ENCODE data around the gene LYPLA2.
"Not testable (repeated sequence)": the region's sequence is repeated elsewhere in the genome, so short reads cannot be mapped to it uniquely, and the experiment has no call there.

The LYPLA2 gene

DNA sequence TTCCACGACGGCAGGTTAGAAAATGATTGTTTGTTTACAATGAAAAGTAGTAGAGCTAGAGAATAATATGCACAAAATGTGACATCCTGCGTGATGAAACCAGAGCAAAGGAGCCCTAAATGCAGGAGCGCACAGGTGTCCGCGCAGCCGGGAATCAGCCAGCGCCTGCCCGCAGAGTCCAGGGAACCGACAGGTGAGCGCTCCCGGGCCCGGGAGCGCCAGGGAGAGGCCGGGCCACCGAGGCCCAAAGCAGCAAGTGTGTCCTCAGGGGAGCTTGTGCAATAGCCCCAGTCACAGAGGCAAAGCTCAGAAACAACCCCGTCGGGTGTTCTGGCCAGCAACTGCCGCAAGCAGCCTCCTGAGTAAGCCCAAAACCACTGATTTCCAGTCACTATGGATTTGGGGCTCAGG lies 10.4 kb downstream of the LYPLA2 start:
- no peak for DNase-seq

- no peak for DNase-seq
Measured at GRCh38 chr1:23801876-23802275, 10.9 kb downstream of the LYPLA2 start.

GRCh38 chr1:23802809-23803342 lies 11.9 kb downstream of the LYPLA2 start:
- DNase-seq: not testable (repeated sequence)

- no peak for DNase-seq
Measured at GRCh38 chr1:23803674-23804073, 12.7 kb downstream of the LYPLA2 start.

DNA sequence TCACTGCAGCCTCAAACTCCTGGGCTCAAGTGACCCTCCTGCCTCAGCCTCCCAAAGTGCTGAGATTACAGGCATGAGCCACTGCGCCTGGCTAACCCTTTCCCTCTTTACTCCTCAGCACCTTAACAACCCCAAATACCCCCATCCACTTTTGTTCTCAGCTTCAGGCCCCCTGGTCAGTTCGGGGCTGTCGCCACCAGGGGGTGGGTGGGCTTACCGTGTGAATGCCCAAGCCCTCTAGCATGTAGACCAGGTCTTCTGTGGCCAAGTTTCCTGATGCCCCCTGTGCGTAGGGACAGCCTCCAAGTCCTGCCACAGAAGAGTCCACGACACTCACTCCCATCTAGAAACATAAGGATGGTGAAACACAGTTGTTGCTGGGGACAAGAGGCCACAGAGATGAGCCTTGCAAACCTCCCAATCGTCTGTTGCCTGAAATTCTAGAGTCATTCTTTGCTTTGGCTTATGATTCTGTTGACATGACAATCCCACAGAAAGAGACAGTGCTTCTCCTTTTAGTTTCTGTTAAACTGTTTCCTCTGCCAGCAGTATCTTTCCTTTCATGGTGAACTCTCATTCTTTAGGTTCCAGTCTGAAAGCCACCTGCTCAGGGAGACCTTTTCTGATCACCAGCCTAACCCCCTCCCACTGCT lies 13.4 kb downstream of the LYPLA2 start:
- no peak for DNase-seq

DNA sequence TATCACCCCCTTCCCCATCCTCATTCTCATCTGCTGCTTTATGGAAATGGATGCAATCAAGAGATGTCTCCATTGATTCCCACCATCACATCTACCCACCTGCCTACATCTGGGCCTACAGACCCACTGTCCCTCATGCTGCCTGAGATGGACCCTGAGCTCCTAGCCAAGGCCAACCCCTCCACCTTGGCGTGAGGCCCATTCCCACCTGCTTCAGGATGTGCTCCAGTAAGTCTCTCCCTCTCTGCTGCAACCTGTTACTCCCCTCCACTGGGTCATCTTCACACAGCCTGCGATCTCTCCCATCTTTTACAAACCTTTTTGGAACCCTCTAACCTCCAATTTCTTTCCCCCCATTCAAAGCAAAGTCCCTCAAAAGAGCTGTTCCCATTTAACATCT lies 14.1 kb downstream of the LYPLA2 start:
- DNase-seq: no peak

GRCh38 chr1:23806280-23806679 lies 15.3 kb downstream of the LYPLA2 start:
- DNase-seq: no peak

DNA sequence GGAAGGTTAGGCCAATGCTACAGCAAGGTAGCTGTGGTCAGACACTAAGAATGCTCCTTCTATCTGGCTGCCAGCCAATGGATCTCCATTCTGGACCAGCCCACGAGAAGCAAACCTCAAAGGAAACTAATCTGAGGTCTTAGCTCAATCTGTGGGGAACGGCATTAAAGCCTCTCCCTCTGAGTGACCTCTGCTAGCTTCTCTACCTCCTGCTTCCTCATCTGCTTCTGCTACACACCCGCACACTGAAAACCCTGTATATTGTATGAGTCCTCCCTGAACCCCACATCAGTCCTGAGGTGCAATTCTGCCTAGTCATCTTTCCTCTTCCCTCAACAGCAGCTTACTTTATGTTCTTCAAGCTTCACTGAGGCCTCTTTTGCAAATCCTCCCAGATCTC lies 16.5 kb downstream of the LYPLA2 start:
- no peak for DNase-seq

- peak; percentile 86 for DNase-seq
Measured at GRCh38 chr1:23809751-23810171, 18.8 kb downstream of the LYPLA2 start.

- peak; percentile 64 for DNase-seq
Measured at GRCh38 chr1:23810818-23811540, 20.0 kb downstream of the LYPLA2 start.

DNA sequence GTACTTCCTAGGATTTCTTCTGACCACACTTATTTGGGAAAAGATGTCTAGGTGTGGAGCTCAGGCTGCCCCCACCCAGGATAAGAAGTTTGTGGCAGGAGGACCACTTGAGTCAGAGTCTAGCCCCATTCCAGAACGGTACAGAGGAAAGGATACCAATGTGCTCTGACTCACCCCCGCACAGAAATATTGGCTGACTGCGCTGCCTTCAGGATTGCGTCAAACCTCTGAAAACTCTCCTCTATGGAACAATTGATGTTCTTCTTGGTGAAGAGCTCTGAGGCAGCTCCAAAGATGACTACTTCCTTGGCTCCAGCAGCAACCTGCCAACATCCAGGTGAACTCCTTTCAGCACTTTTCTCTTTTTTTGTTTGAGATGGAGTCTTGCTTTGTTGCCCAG lies 23.1 kb downstream of the LYPLA2 start:
- no peak for DNase-seq

- DNase-seq: no peak
Measured at GRCh38 chr1:23816361-23816760, 25.4 kb downstream of the LYPLA2 start.

GRCh38 chr1:23816906-23817305 lies 26.0 kb downstream of the LYPLA2 start:
- DNase-seq: no peak

GRCh38 chr1:23817633-23818032 lies 26.7 kb downstream of the LYPLA2 start:
- DNase-seq: no peak

- DNase-seq: no peak
Measured at GRCh38 chr1:23823767-23824166, 32.8 kb downstream of the LYPLA2 start.

GRCh38 chr1:23824711-23825075 lies 33.7 kb downstream of the LYPLA2 start:
- DNase-seq: no peak

- DNase-seq: peak; percentile 90
Measured at GRCh38 chr1:23825076-23825761, 34.3 kb downstream of the LYPLA2 start, which contains the start of gene HMGCL. Gene HMGCL, minus strand, starts transcription at chr1:23825429. Its CDS starts 14 bp downstream, at chr1:23825415.

GRCh38 chr1:23825762-23826522 lies 35.0 kb downstream of the LYPLA2 start:
- DNase-seq: no peak

- not testable (repeated sequence) for DNase-seq
Measured at GRCh38 chr1:23826590-23826989, 35.6 kb downstream of the LYPLA2 start.

DNA sequence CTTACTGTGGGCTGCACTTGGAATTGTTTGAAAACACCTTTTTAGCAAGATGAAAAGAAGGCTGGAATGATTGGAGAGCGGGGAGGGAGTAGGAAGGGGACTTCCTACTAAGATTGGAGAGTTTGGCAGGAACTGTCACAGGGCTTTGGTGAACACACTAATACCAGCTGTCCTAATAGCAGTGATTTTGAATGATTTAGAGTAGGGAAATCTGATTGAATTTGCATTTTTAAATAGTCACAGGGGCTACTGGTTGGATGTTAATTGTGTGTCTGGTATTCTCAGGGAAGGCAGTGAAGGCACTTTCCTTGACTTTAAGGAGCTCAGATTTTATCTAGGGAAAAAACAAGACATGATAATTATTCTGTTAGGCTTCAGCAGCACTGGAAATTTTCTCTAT lies 36.8 kb downstream of the LYPLA2 start:
- no peak for DNase-seq

DNA sequence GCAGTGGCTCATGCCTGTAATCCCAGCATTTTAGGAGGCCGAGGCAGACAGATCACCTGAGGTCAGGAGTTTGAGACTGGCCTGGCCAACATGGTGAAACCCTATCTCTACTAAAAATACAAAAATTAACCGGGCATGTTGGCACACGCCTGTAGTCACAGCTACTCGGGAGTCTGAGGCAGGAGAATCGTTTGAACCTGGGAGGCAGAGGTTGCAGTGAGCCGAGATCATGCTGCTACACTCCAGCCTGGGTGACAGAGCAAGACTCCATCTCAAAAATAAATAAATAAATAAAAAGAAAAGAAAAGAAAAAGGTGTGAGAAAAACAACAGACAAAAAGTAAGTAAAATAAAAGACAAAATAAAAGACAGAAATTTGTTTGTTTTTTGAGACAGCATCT lies 43.2 kb downstream of the LYPLA2 start:
- not testable (repeated sequence) for DNase-seq

DNA sequence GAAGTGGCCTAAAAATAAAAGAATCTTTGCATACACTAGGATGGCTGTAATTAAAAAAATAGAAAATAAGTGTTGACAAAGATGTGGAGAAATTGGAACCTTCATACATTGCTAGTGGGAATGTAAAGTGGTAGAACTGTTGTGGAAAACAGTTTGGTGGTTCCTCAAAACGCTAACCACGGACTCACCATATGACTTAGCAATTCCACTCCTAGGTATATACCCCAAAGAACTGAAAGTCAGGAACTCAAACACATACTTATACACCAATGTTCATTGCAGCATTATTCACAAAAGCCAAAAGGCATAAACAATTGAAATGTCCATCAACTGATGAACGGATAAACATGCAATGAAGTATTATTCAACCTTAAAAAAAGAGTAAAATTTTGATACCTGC lies 45.1 kb downstream of the LYPLA2 start:
- no peak for DNase-seq

DNA sequence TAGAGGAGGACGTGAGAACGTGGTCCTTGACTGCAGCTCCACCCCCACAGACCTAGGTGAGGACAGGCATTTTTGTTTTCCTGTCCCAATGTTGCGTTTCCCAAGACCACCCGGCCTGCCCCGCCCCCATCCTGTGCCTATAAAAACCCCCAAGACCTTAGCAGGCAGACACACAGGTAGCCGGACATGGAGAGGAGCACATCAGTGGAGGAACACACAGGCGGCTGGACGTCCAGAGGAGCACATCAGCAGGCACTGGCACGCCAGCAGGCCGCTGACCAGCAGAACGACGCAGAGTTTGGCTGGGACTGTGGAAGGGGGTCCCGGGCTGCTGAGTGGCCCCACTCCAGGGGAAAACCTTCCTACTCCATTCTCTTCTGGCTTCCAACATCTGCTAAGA lies 47.0 kb downstream of the LYPLA2 start:
- DNase-seq: no peak

Measured in stimulated activated CD4-positive, alpha-beta T cell treated with anti-CD3 and anti-CD28 coated beads, Interleukin-2, amount 100 ng/mL, for 24 hours (primary cell).